IPS-18c (cell line): ENCODE measurements around the gene PKD2L1.

ENCODE experiments used
- H3K4me3 ChIP-seq: 2 replicates; pipeline ENCODE4 v1.7.0; 2013; ENCODE audit warnings: low read depth, mild to moderate bottlenecking, low read length, moderate library complexity; ENCODE audit not compliant: insufficient read depth
- H3K9me3 ChIP-seq: one replicate; pipeline ENCODE4 v1.6.1; 2013; ENCODE audit warnings: mild to moderate bottlenecking, low read length, moderate library complexity; ENCODE audit not compliant: control insufficient read depth, insufficient read depth

PKD2L1 gene

GRCh38 chr10:100254191-100254590, 75.8 kb downstream of the PKD2L1 start:
- no peaks in the 10 kb centered on the region for H3K9me3 ChIP-seq

GRCh38 chr10:100253041-100253440, 77.0 kb downstream of the PKD2L1 start:
- H3K9me3 ChIP-seq, result no peaks in the 10 kb centered on the region
- no peak overlapping the region for H3K4me3 ChIP-seq

More at GRCh38 chr10:100254191-100254590, 75.8 kb downstream of the PKD2L1 start:
- H3K4me3 ChIP-seq, result no peak overlapping the region

GRCh38 chr10:100248820-100249219, 81.2 kb downstream of the PKD2L1 start:
- no peaks in the 10 kb centered on the region for H3K9me3 ChIP-seq

GRCh38 chr10:100245484-100246220, 84.4 kb downstream of the PKD2L1 start:
- Histone ChIP-seq H3K9me3 (no peaks in the 10 kb centered on the region), H3K4me3 (no peak overlapping the region)

More at GRCh38 chr10:100248820-100249219, 81.2 kb downstream of the PKD2L1 start:
- H3K4me3 ChIP-seq, result no peak overlapping the region

GRCh38 chr10:100239851-100240250, 90.2 kb downstream of the PKD2L1 start:
- H3K4me3 ChIP-seq, result no peak overlapping the region
- no peaks in the 10 kb centered on the region for H3K9me3 ChIP-seq

- H3K9me3 ChIP-seq, result no peaks in the 10 kb centered on the region
- no peak overlapping the region for H3K4me3 ChIP-seq
Measured at GRCh38 chr10:100238429-100238828, 91.6 kb downstream of the PKD2L1 start.
